ENCODE data around the gene CES4A.

CES4A gene

DNA sequence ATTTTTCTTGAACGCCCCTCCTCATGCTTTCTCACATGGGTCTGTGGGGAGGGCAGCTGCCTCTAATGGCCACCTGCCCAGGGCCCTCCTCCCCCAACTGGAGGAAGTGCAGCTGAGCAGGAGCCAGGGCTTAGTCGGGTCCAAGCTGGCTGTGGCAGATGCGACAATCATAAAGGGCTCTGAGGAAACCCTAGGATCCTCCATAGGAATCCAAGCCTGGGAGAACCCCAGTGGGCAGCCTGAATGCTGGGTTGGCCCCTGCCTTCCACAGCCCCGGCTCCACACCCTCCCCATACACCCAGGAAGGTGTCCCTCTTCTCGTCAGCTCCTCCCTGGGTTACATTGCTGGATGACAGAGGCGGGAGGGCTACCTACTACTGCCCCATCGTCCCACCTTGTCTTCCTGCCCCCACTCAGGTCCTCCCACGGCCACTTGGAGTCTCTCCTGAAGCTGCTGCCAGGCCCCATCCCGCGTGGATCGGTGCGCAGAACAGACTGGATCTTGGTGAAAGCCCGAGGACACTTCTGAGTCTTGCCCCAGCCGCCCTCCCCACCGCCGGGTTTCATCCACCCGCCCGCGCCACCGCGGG, 24.9 kb downstream of the CES4A start:
- no peak for TF ChIP-seq BACH2 (CRISPR knock-in tag; IDR thresholded peaks at IDR 0.05; ENCODE audit: borderline replicate concordance)
- TF ChIP-seq CSRNP3 (CRISPR knock-in tag; IDR thresholded peaks at IDR 0.05): no peak
- TF ChIP-seq SNAI2 (CRISPR knock-in tag; IDR thresholded peaks at IDR 0.05): no peak
- no peak for TF ChIP-seq ZFP30 (CRISPR knock-in tag; IDR thresholded peaks at IDR 0.05)
- TF ChIP-seq TSHZ2 (CRISPR knock-in tag; IDR thresholded peaks at IDR 0.05): no peak
- TF ChIP-seq CSDC2 (CRISPR knock-in tag; IDR thresholded peaks at IDR 0.05): no peak
- TF ChIP-seq TOX (CRISPR knock-in tag; IDR thresholded peaks at IDR 0.05; ENCODE audit: borderline replicate concordance): no peak
- no peak for TF ChIP-seq ZNF565 (CRISPR knock-in tag; conservative IDR thresholded peaks at IDR 0.05; ENCODE audit: low read depth)
- TF ChIP-seq, protein P1, sequence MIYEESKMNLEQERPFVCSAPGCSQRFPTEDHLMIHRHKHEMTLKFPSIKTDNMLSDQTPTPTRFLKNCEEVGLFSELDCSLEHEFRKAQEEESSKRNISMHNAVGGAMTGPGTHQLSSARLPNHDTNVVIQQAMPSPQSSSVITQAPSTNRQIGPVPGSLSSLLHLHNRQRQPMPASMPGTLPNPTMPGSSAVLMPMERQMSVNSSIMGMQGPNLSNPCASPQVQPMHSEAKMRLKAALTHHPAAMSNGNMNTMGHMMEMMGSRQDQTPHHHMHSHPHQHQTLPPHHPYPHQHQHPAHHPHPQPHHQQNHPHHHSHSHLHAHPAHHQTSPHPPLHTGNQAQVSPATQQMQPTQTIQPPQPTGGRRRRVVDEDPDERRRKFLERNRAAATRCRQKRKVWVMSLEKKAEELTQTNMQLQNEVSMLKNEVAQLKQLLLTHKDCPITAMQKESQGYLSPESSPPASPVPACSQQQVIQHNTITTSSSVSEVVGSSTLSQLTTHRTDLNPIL (CRISPR knock-in tag; IDR thresholded peaks at IDR 0.05; ENCODE audit: low read depth): no peak
- no peak for ATAC-seq

- no peak for TF ChIP-seq BACH2 (CRISPR knock-in tag; IDR thresholded peaks at IDR 0.05; ENCODE audit: borderline replicate concordance)
- ATAC-seq: peak; percentile 61
Observed at GRCh38 chr16:67013823-67014633, 25.6 kb downstream of the CES4A start.

DNA sequence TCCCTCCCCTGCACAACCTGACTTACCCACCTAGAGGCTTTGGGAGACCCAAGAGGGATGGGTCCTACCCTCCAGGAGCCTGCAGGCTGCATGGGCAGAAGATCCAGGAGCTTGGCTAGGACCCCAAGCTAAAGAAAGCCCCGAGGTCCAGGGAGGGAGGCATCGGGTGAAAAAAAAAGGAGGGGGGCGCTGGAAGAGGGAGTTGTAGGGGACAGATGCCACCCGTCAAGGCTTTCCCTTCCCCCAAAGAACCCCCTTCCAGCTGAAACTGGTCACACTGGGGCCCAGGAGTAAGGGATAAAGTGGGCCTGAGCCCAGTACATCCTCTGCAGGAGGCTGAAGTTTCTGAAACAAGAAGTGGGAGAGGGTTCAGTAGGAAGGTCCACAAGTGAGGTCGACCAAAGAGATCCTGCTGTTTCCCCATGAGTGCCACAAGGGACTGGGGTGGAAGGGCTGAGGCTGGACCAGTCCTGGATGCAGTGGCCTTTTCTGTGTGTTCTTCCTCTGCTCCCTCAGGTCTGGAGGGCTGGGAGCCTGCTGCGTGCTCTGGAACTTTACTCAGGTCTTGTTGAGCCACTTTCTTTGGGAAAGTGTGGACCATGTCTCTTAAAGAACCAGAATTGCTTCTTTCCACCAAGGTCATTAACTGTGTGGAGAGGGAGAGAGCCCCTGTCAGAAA, 26.4 kb downstream of the CES4A start:
- ATAC-seq: no peak
- TF ChIP-seq GLIS3 (CRISPR knock-in tag; IDR thresholded peaks at IDR 0.05) (no peak), ARNTL (CRISPR knock-in tag; IDR thresholded peaks at IDR 0.05; ENCODE audit: borderline replicate concordance, low read depth) (no peak), ESRRG (CRISPR knock-in tag; IDR thresholded peaks at IDR 0.05) (no peak), ZFP3 (CRISPR knock-in tag; IDR thresholded peaks at IDR 0.05) (no peak), BACH2 (CRISPR knock-in tag; IDR thresholded peaks at IDR 0.05; ENCODE audit: borderline replicate concordance) (no peak), ZNF565 (CRISPR knock-in tag; conservative IDR thresholded peaks at IDR 0.05; ENCODE audit: low read depth) (no peak), PPARA (CRISPR knock-in tag; IDR thresholded peaks at IDR 0.05; ENCODE audit: borderline replicate concordance) (no peak), PATZ1 (CRISPR knock-in tag; IDR thresholded peaks at IDR 0.05; ENCODE audit: borderline replicate concordance) (no peak)

GRCh38 chr16:67015313-67015731, 26.9 kb downstream of the CES4A start:
- no peak for ATAC-seq
- no peak for TF ChIP-seq TOX (CRISPR knock-in tag; IDR thresholded peaks at IDR 0.05; ENCODE audit: borderline replicate concordance)

DNA sequence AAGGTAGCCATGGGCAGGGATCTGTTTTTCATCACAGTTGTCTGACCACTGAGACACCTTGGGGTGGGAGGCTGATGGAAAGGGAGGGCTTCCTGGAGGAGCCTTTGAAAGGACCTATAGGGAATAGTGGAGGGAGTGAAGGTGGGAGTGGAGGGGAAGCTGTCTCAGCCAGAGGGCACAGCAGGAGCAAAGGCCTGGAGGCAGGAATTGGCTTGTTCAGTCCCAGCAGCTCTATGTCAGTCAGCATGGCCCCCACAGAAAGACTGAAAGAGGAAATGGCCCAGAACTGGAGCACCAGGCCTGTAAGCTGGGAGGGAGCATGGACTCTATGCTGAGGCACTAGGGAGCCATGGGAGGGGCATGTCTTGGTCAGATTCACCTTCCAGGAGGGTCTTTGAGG, 27.8 kb downstream of the CES4A start:
- no peak for ATAC-seq
- TF ChIP-seq ZNF565 (CRISPR knock-in tag; conservative IDR thresholded peaks at IDR 0.05; ENCODE audit: low read depth): no peak
- TF ChIP-seq ZNF70 (CRISPR knock-in tag; IDR thresholded peaks at IDR 0.05): no peak
- no peak for TF ChIP-seq GLIS3 (CRISPR knock-in tag; IDR thresholded peaks at IDR 0.05)
- no peak for TF ChIP-seq TOX (CRISPR knock-in tag; IDR thresholded peaks at IDR 0.05; ENCODE audit: borderline replicate concordance)
- TF ChIP-seq, protein P1 (CRISPR knock-in tag; IDR thresholded peaks at IDR 0.05; ENCODE audit: low read depth): no peak
- TF ChIP-seq ZC3H10 (CRISPR knock-in tag; IDR thresholded peaks at IDR 0.05): no peak
- no peak for TF ChIP-seq ZFP30 (CRISPR knock-in tag; IDR thresholded peaks at IDR 0.05)
- TF ChIP-seq RARB (CRISPR knock-in tag; IDR thresholded peaks at IDR 0.05): no peak
- TF ChIP-seq ISL1 (CRISPR knock-in tag; IDR thresholded peaks at IDR 0.05): no peak
- TF ChIP-seq, protein P2, sequence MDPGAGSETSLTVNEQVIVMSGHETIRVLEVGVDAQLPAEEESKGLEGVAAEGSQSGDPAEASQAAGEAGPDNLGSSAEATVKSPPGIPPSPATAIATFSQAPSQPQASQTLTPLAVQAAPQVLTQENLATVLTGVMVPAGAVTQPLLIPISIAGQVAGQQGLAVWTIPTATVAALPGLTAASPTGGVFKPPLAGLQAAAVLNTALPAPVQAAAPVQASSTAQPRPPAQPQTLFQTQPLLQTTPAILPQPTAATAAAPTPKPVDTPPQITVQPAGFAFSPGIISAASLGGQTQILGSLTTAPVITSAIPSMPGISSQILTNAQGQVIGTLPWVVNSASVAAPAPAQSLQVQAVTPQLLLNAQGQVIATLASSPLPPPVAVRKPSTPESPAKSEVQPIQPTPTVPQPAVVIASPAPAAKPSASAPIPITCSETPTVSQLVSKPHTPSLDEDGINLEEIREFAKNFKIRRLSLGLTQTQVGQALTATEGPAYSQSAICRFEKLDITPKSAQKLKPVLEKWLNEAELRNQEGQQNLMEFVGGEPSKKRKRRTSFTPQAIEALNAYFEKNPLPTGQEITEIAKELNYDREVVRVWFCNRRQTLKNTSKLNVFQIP (CRISPR knock-in tag; IDR thresholded peaks at IDR 0.05; ENCODE audit: borderline replicate concordance, low read depth): no peak
- no peak for TF ChIP-seq OSR1 (CRISPR knock-in tag; IDR thresholded peaks at IDR 0.05)
- no peak for TF ChIP-seq TCF4 (CRISPR knock-in tag; IDR thresholded peaks at IDR 0.05; ENCODE audit: borderline replicate concordance)
- TF ChIP-seq SNAI2 (CRISPR knock-in tag; IDR thresholded peaks at IDR 0.05): no peak
